GM12878 (cell line): ENCODE results near the gene CA11. TPM values are rescaled to one million over a fixed set of nuclear protein-coding genes. Genes with fewer than 3 reads are reported as not detected.
A peak's percentile ranks its signal among the peaks of the same experiment; 100 is the strongest.

Experiments used
- ATAC-seq: fragments of 200-7000 bp; cut with Tn5 transposase; 3 replicates; pipeline ENCODE4 v1.9.1; 2020; ENCODE audit warnings: mild to moderate bottlenecking, moderate library complexity
- BruUV-seq: library from RNA; stranded (reverse); fragments of 400-500 nt; replicated peaks from 2 replicates; lab custom pipeline; 2021; lab: Mats Ljungman, UMichigan
- CTCF ChIA-PET: fragments of 300-600 bp; sonication (Branson Sonifier 250); formaldehyde crosslinking; extraction: SDS; loops from one replicate; lab custom pipeline; 2021; ENCODE audit warnings: inconsistent platforms; lab: Yijun Ruan, JAX
- POLR2A ChIA-PET: fragments of 350-600 bp; formaldehyde crosslinking; extraction: SDS; loops from one replicate; lab custom pipeline; 2021; ENCODE audit warnings: inconsistent platforms; lab: Charles Lee
- RAD21 ChIA-PET: fragments of 300-600 bp; sonication (Branson Sonifier 250); formaldehyde crosslinking; loops from one replicate; lab custom pipeline; 2023; ENCODE audit warnings: antibody characterized with exemption; ENCODE audit not compliant: unreplicated experiment; lab: Charles Lee
- SMC1A ChIA-PET: fragments of 300-600 bp; sonication (Branson Sonifier 250); formaldehyde crosslinking; loops from one replicate; lab custom pipeline; 2023; ENCODE audit not compliant: unreplicated experiment, uncharacterized antibody; lab: Charles Lee
- DNase-seq: peaks from one replicate; pipeline ENCODE4 v3.0.0-alpha.2; 2011; ENCODE audit warnings: low read depth, low spot score
- FAIRE-seq: peaks from 3 replicates; lab custom pipeline; 2011; peaks lifted over from hg19 to GRCh38; lab: Jason Lieb, UNC
- H2AFZ ChIP-seq: 2 replicates; pipeline ENCODE4 v1.6.0; 2011; ENCODE audit warnings: low read depth, low read length, control low read depth; ENCODE audit not compliant: control insufficient read depth
- H3K27ac ChIP-seq: 2 replicates; pipeline ENCODE4 v1.5.1; 2011; ENCODE audit warnings: control low read depth; ENCODE audit not compliant: control insufficient read depth, insufficient read depth
- H3K27me3 ChIP-seq, 2 experiments: replicated peaks in 1 of 2; 2 replicates each; pipeline versions ENCODE4 v1.6.0 to v1.6.1; 2011; ENCODE audit warnings: low read length in 1 of 2; ENCODE audit not compliant: control insufficient read depth in 2 of 2, insufficient read depth in 2 of 2
- H3K36me3 ChIP-seq, 2 experiments: 2 replicates each; pipeline ENCODE4 v1.5.1; 2011; ENCODE audit warnings: low read length in 1 of 2; ENCODE audit not compliant: control insufficient read depth in 2 of 2, insufficient read depth in 2 of 2
- H3K4me1 ChIP-seq: 2 replicates; pipeline ENCODE4 v1.6.1; 2011; ENCODE audit warnings: mild to moderate bottlenecking, low read length, moderate library complexity, mixed read lengths; ENCODE audit not compliant: control insufficient read depth, insufficient read depth
- H3K4me2 ChIP-seq: 2 replicates; pipeline ENCODE4 v1.6.0; 2011; ENCODE audit warnings: control low read depth; ENCODE audit not compliant: control insufficient read depth, insufficient read depth
- H3K4me3 ChIP-seq: fragments of 200-600 bp; sonication (generic); 2 replicates; pipeline ENCODE4 v1.5.1; 2016
- H3K79me2 ChIP-seq: 2 replicates; pipeline ENCODE4 v1.6.0; 2011; ENCODE audit warnings: low read length; ENCODE audit not compliant: control insufficient read depth, insufficient read depth
- H3K9ac ChIP-seq: 2 replicates; pipeline ENCODE4 v1.8.0; 2011; ENCODE audit warnings: low read length, control low read depth, mixed read lengths; ENCODE audit not compliant: control insufficient read depth, insufficient read depth
- H3K9me3 ChIP-seq: replicated peaks from 3 replicates; pipeline ENCODE4 v1.5.1; 2011; ENCODE audit warnings: mild to moderate bottlenecking, low read length; ENCODE audit not compliant: control insufficient read depth, insufficient read depth
- H4K20me1 ChIP-seq: 2 replicates; pipeline ENCODE4 v1.6.0; 2011; ENCODE audit not compliant: control insufficient read depth, insufficient read depth
- DPF2 ChIP-seq: fragments of 450-650 bp; IDR thresholded peaks from 2 replicates; pipeline ENCODE4 v1.6.1; 2017; ENCODE audit warnings: mild to moderate bottlenecking
- FOXM1 ChIP-seq: IDR thresholded peaks from 2 replicates; pipeline ENCODE4 v1.6.1; 2012; ENCODE audit warnings: low read depth, mild to moderate bottlenecking, inconsistent platforms, low read length, moderate library complexity
- GABPA ChIP-seq: IDR thresholded peaks from 2 replicates; pipeline ENCODE4 v1.6.1; 2014; ENCODE audit warnings: antibody characterized with exemption, low read depth, mild to moderate bottlenecking, inconsistent platforms
- NFYA ChIP-seq: IDR thresholded peaks from 2 replicates; pipeline ENCODE4 v1.6.1; 2011; ENCODE audit warnings: low read depth, mild to moderate bottlenecking, low read length, improper control_type of control experiment, borderline replicate concordance
- NR2C1 ChIP-seq: fragments of 450-650 bp; IDR thresholded peaks from 2 replicates; pipeline ENCODE4 v1.6.1; 2017; ENCODE audit warnings: antibody characterized with exemption, mild to moderate bottlenecking, moderate library complexity
- RUNX3 ChIP-seq: IDR thresholded peaks from 2 replicates; pipeline ENCODE4 v1.6.1; 2012; ENCODE audit warnings: low read length, inconsistent platforms
- SRF ChIP-seq, 2 experiments: IDR thresholded peaks; 2 replicates each; pipeline ENCODE4 v1.6.1; 2011; ENCODE audit warnings: low read depth in 2 of 2, low read length in 2 of 2, mild to moderate bottlenecking in 1 of 2, moderate library complexity in 1 of 2
- TBL1XR1 ChIP-seq: IDR thresholded peaks from 2 replicates; pipeline ENCODE4 v1.6.1; 2012; ENCODE audit warnings: low read depth, low read length, improper control_type of control experiment
- ZBTB33 ChIP-seq: fragments of 450-650 bp; IDR thresholded peaks from 2 replicates; pipeline ENCODE4 v1.6.1; 2017; ENCODE audit warnings: mild to moderate bottlenecking
- ZSCAN29 ChIP-seq: fragments of 450-650 bp; IDR thresholded peaks from 2 replicates; pipeline ENCODE4 v1.6.1; 2017; ENCODE audit warnings: mild to moderate bottlenecking, moderate library complexity
- whole genome bisulfite sequencing: methylation state at CpG from one replicate; pipeline ENCODE4 v1.1.6; 2016; ENCODE audit warnings: low lambda C conversion rate; ENCODE audit not compliant: insufficient replicate concordance, insufficient coverage; ENCODE audit errors: missing lambda C conversion rate; 5-methylcytosine and 5-hydroxymethylcytosine counted together
- in situ Hi-C: fragments of 300-500 bp; cut with MboI; formaldehyde crosslinking; loops from 9 replicates; pipeline ENCODE4 v1.14.3; 2018; ENCODE audit warnings: mixed read lengths
- intact Hi-C: fragments of 100-400 bp; cut with micrococcal nuclease; formaldehyde crosslinking; loops from one replicate; pipeline ENCODE4 v1.14.2; 2022; ENCODE audit not compliant: unreplicated experiment
- polyA plus RNA-seq, 11 experiments: library from polyadenylated mRNA; depleted of rRNA in 4 of 11; unstranded in 6 of 11; stranded (reverse) in 5 of 11; fragments of >200 nt; fragmentation: Nextera tagmentation in 4 of 11; fragmentation: Illumina TruSeq in 1 of 11; extraction: Ambion mirVana in 4 of 11; extraction: Trizol in 1 of 11; gene quantifications; 1 replicate in 1 of 11; 2 replicates in 10 of 11; pipeline versions ENCODE4 v1.2.1 to v1.2.3, GENCODE V29; 2011 to 2016; ENCODE audit warnings: inconsistent platforms in 2 of 11, missing spikeins in 2 of 11, low read depth in 1 of 11
- total RNA-seq, 4 experiments: library from RNA; depleted of rRNA in 3 of 4; stranded (reverse); fragments of >200 nt in 3 of 4; fragmentation: Illumina TruSeq in 1 of 4; extraction: Trizol in 1 of 4; gene quantifications; 2 replicates each; pipeline versions ENCODE4 v1.2.1 to v1.2.3, GENCODE V29; 2013 to 2021

CA11 gene
- total and polyA plus RNA-seq, 10 of the 15 experiments (the other 5 are each of a cell fraction or from before 2014, with no cell fraction given) = 1.7 to 7.5 (median 2.4) TPM

- Histone ChIP-seq H3K27ac (no peak overlapping the region), H3K9me3 (no peaks in the 10 kb centered on the region)
- no peak for TF ChIP-seq RUNX3
- TF ChIP-seq ZSCAN29 = no peak
- TF ChIP-seq DPF2 = no peak
- no peak for TF ChIP-seq NFYA
- no peak for TF ChIP-seq TBL1XR1
- no peak for TF ChIP-seq GABPA
- no peak for TF ChIP-seq FOXM1
- no peak for TF ChIP-seq NR2C1
- TF ChIP-seq SRF (IDR thresholded peaks at IDR 0.05; ENCODE audit: low read depth in 2 of 2, low read length in 2 of 2) = no peak
- no peak for TF ChIP-seq ZBTB33
- TF ChIP-seq, all 136 proteins: peak for 0
- SMC1A ChIA-PET = interaction anchor here (0.5 to 1.5 kb wide), 2 partner anchors 62 to 144 kb away, joined by 3 to 4 read pairs; no protein-coding TSS in a partner anchor
- no peak for ATAC-seq
- POLR2A ChIA-PET = interaction anchor here (0.7 kb wide), 1 partner anchor 319 kb away, joined by 3 read pairs; no protein-coding TSS in a partner anchor
- no peak overlapping the region for H3K4me2 ChIP-seq
- H3K36me3 ChIP-seq = no peaks in the 10 kb centered on the region
- RAD21 ChIA-PET = interaction anchor here (1.0 kb wide), 1 partner anchor 12 kb away, joined by 3 read pairs; no protein-coding TSS in a partner anchor
- no TSS peak for BruUV-seq
- no peak overlapping the region for H3K4me3 ChIP-seq
- H3K27me3 ChIP-seq = no peaks in the 10 kb centered on the region
- FAIRE-seq = no peak
- in situ Hi-C loops = no loop called here
- WGBS = 79% methylated on average over 12 of the region's 12 CpGs
- H3K4me1 ChIP-seq = peaks cover 15% of the 10 kb centered on the region
- no peaks in the 10 kb centered on the region for H4K20me1 ChIP-seq
- H3K79me2 ChIP-seq = no peaks in the 10 kb centered on the region
- DNase-seq = no peak
- CTCF ChIA-PET = interaction anchor here (0.6 to 1.5 kb wide), 5 partner anchors 25 to 571 kb away, joined by 3 to 5 read pairs (median 3); partner anchors contain the start of gene RUVBL2
- H3K9ac ChIP-seq = no peak overlapping the region
- intact Hi-C loops = no loop called here
- H2AFZ ChIP-seq = peak overlapping the region; percentile 10
Measured at GRCh38 chr19:48650974-48651682, 5.1 kb upstream of the CA11 start.
